ENCODE data around the gene HLA-DMA. TPM values are rescaled to one million over a fixed set of nuclear protein-coding genes. Genes with fewer than 3 reads are reported as not detected.

Gene HLA-DMA
- total RNA-seq, 1 donor from 2014 or later = 7.1 TPM

- no peak for DNase-seq
These were observed 20.6 kb downstream of the HLA-DMA start for GRCh38 chr6:32932132-32932868.

- no peak for DNase-seq
These were observed 21.7 kb downstream of the HLA-DMA start for GRCh38 chr6:32931211-32931610.

- DNase-seq = no peak
These were observed 30.8 kb downstream of the HLA-DMA start for GRCh38 chr6:32922083-32922482.

- no peak for DNase-seq
These were observed 32.2 kb downstream of the HLA-DMA start for GRCh38 chr6:32920715-32921114.

- no peak for DNase-seq
These were observed 39.9 kb downstream of the HLA-DMA start for GRCh38 chr6:32912951-32913350.

GRCh38 chr6:32908897-32909296, 44.0 kb downstream of the HLA-DMA start:
- no peak for DNase-seq

- DNase-seq = no peak
These were observed 46.4 kb downstream of the HLA-DMA start for GRCh38 chr6:32906539-32906938.

- no peak for DNase-seq
These were observed 47.8 kb downstream of the HLA-DMA start for GRCh38 chr6:32905078-32905477.

- no peak for DNase-seq
These were observed 48.9 kb downstream of the HLA-DMA start for GRCh38 chr6:32903952-32904351.

Other genes with a start within 250 kb of the HLA-DMA start
- 0.99 TPM for gene HLA-DQA2, start 211.7 kb downstream of the HLA-DMA start, total RNA-seq
- 6.4 TPM for gene HLA-DQB2, start 189.6 kb downstream of the HLA-DMA start, total RNA-seq
- gene HLA-DOB, start 136.1 kb downstream of the HLA-DMA start, total RNA-seq = 0.69 TPM
- gene TAP2, start 114.4 kb downstream of the HLA-DMA start, total RNA-seq = 11.0 TPM
- gene PSMB8, start 109.0 kb downstream of the HLA-DMA start, total RNA-seq = 15.7 TPM
- 17.4 TPM for gene TAP1, start 99.4 kb downstream of the HLA-DMA start, total RNA-seq
- 7.3 TPM for gene PSMB9, start 98.9 kb downstream of the HLA-DMA start, total RNA-seq
- gene HLA-DMB, start 12.1 kb downstream of the HLA-DMA start, total RNA-seq = 12.7 TPM
- gene BRD2, start 15.5 kb upstream of the HLA-DMA start, total RNA-seq = 86.3 TPM
- gene HLA-DOA, start 56.5 kb upstream of the HLA-DMA start, total RNA-seq = 2.3 TPM
- gene HLA-DPA1, start 120.6 kb upstream of the HLA-DMA start, total RNA-seq = 16.1 TPM
- 19.6 TPM for gene HLA-DPB1, start 122.9 kb upstream of the HLA-DMA start, total RNA-seq
- gene COL11A2, start 239.4 kb upstream of the HLA-DMA start, total RNA-seq = 1.4 TPM
- gene RXRB, start 247.6 kb upstream of the HLA-DMA start, total RNA-seq = 17.9 TPM
- 61.7 TPM for gene SLC39A7, start 247.8 kb upstream of the HLA-DMA start, total RNA-seq